KMS-11 (cell line): Measurements from ENCODE around the gene BHLHA15.

ENCODE experiments used
- H2AFZ ChIP-seq: fragments of 200-600 bp; sonication (generic); 2 replicates; pipeline ENCODE4 v1.6.1; 2016; ENCODE audit warnings: antibody characterized with exemption, mixed run types, low read depth
- H3K27ac ChIP-seq: fragments of 200-600 bp; sonication (generic); 2 replicates; pipeline ENCODE4 v1.6.1; 2016; ENCODE audit warnings: mild to moderate bottlenecking, mixed run types
- H3K27me3 ChIP-seq: fragments of 200-600 bp; sonication (generic); 2 replicates; pipeline ENCODE4 v1.6.1; 2017; ENCODE audit warnings: mild to moderate bottlenecking, low read depth, mixed run types, moderate library complexity; ENCODE audit not compliant: insufficient read depth
- H3K36me3 ChIP-seq: fragments of 200-600 bp; sonication (generic); 2 replicates; pipeline ENCODE4 v1.6.1; 2017; ENCODE audit warnings: mild to moderate bottlenecking, mixed run types; ENCODE audit not compliant: insufficient read depth
- H3K4me1 ChIP-seq: fragments of 200-600 bp; sonication (generic); 2 replicates; pipeline ENCODE4 v1.6.1; 2016; ENCODE audit warnings: mild to moderate bottlenecking, low read depth, mixed run types; ENCODE audit not compliant: poor library complexity, severe bottlenecking
- H3K4me2 ChIP-seq: fragments of 200-600 bp; sonication (generic); 2 replicates; pipeline ENCODE4 v1.7.0; 2016; ENCODE audit warnings: mild to moderate bottlenecking, mixed run types
- H3K4me3 ChIP-seq: fragments of 200-600 bp; sonication (generic); IDR thresholded peaks from 2 replicates; pipeline ENCODE4 v1.6.1; 2017; ENCODE audit warnings: low read depth, low read length, mixed read lengths; ENCODE audit not compliant: insufficient read depth
- H3K79me2 ChIP-seq: fragments of 200-600 bp; sonication (generic); 2 replicates; pipeline ENCODE4 v1.6.1; 2016; ENCODE audit warnings: low read depth, mixed run types; ENCODE audit not compliant: insufficient read depth
- H3K9ac ChIP-seq: fragments of 200-600 bp; sonication (generic); 2 replicates; pipeline ENCODE4 v1.6.1; 2016; ENCODE audit warnings: mild to moderate bottlenecking, mixed run types
- H4K20me1 ChIP-seq: fragments of 200-600 bp; sonication (generic); 2 replicates; pipeline ENCODE4 v1.6.1; 2016; ENCODE audit warnings: mild to moderate bottlenecking, mixed run types; ENCODE audit not compliant: insufficient read depth
- TF ChIP-seq, protein P1 (sequence below): fragments of 200-600 bp; sonication (generic); conservative IDR thresholded peaks from 2 replicates; pipeline ENCODE4 v1.6.1; 2017; ENCODE audit warnings: low read depth, mild to moderate bottlenecking, antibody characterized with exemption, low read length, moderate library complexity, mixed read lengths

Gene BHLHA15

DNA sequence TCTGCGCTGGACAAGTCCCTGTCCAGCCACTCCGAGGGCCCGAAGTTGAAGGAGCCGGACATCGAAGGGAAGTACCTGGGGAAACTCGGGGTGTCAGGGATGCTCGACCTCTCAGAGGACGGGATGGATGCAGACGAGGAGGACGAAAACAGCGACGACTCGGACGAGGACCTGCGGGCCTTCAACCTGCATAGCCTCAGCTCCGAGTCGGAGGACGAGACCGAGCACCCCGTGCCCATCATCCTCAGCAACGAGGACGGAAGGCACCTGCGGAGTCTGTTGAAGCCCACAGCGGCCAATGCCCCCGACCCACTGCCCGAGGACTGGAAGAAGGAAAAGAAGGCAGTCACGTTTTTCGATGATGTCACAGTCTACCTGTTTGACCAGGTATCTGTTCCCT lies 17.1 kb upstream of the BHLHA15 start:
- no peaks in the 10 kb centered on the region for H3K79me2 ChIP-seq
- H3K4me1 ChIP-seq, result no peaks in the 10 kb centered on the region
- peaks cover 11% of the 10 kb centered on the region; the same call in 1 of the 2 replicates for H3K36me3 ChIP-seq
- no peak overlapping the region for H2AFZ ChIP-seq
- no peaks in the 10 kb centered on the region for H3K27me3 ChIP-seq
- H3K27ac ChIP-seq, result no peak overlapping the region
- no peak overlapping the region for H3K4me3 ChIP-seq
- TF ChIP-seq, protein P1, sequence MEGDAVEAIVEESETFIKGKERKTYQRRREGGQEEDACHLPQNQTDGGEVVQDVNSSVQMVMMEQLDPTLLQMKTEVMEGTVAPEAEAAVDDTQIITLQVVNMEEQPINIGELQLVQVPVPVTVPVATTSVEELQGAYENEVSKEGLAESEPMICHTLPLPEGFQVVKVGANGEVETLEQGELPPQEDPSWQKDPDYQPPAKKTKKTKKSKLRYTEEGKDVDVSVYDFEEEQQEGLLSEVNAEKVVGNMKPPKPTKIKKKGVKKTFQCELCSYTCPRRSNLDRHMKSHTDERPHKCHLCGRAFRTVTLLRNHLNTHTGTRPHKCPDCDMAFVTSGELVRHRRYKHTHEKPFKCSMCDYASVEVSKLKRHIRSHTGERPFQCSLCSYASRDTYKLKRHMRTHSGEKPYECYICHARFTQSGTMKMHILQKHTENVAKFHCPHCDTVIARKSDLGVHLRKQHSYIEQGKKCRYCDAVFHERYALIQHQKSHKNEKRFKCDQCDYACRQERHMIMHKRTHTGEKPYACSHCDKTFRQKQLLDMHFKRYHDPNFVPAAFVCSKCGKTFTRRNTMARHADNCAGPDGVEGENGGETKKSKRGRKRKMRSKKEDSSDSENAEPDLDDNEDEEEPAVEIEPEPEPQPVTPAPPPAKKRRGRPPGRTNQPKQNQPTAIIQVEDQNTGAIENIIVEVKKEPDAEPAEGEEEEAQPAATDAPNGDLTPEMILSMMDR, result no peak
- no peak overlapping the region for H3K9ac ChIP-seq
- no peak overlapping the region for H3K4me2 ChIP-seq
- no peaks in the 10 kb centered on the region for H4K20me1 ChIP-seq

DNA sequence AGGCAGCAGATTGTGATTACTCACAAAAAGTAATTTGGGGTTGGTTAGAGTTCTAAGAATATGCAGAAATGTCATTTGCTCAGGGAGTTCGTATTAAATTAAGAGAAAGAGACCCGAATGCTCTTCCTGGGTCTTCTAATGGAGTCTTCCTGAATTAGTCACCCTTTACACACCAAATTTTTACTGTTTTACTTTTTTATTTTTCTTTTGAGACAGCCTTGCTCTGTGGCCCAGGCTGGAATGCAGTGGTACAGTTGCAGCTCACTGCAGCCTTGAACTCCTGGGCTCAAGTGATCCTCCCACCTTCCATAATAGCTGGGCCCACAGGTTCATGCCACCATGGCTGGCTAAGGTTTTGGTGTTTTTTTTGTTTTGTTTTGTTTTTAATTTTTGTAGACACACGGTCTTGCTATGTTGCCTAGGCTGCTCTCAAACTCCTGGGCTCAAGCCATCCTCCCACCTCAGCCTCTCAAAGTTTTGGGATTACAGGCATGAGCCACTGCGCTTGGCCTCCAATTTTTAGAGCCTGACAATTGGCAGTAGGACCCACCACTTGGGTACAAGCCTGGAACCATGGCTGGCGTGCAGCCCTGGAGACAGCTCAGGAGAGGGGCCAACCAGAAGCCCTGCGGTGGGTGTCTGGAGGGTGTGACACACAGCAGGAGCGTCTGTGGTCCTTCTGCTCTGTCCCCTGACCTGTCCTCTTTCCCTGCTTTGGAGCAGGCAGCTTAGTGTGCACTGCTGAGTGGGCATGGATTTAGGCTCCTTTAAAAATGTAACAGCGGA lies 16.4 kb upstream of the BHLHA15 start:
- H2AFZ ChIP-seq, result no peak overlapping the region
- peaks cover 3% of the 10 kb centered on the region for H3K4me1 ChIP-seq
- H3K27ac ChIP-seq, result no peak overlapping the region
- no peaks in the 10 kb centered on the region for H4K20me1 ChIP-seq
- TF ChIP-seq, protein P1, result no peak
- no peaks in the 10 kb centered on the region for H3K79me2 ChIP-seq
- peaks cover 11% of the 10 kb centered on the region; the same call in 1 of the 2 replicates for H3K36me3 ChIP-seq
- H3K9ac ChIP-seq, result no peak overlapping the region
- H3K4me2 ChIP-seq, result no peak overlapping the region
- no peak overlapping the region for H3K4me3 ChIP-seq
- no peaks in the 10 kb centered on the region for H3K27me3 ChIP-seq

DNA sequence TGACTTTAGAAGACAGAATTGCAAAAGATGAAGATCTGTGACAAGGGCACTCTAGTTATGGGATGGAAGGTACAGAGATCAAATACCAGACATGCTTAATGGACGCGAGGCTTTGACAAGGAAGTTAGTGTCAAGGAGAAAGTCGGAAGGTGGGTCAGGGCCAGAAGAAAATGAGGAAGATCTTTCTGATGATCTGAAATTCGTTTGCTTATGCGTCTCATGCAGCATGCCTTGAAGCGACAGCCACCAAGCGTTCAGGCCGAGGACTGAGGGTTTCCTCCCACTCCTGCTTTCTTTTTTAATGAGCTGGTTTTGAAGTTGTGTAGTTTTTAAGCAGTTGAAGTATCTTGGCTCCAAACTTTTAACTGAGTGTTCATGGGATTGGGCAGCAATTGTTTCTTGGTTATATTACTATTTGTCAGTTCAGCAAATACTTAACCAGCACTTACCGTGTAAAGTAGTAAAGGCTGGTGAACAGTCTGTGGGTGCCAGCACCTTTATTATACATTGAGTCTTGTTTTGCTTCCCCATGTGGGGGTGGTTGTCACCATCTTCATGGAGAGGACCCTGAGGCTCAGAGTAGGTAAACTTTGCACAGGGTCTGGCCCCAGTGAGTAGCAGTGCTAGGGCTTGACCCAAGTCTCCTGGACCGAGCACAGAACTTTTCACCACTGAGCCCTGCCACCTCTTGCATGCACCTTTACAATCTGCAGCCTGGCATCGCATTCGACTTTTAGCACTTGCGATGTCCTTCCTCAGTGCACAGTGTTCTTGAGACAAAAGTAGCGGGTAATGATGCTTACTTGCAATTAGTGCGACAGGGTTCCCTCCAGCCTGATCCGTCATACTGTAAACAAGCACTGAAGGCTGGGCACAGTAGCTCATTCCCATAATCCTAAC lies 14.3 kb upstream of the BHLHA15 start:
- TF ChIP-seq, protein P1, result no peak
- no peak overlapping the region for H3K27ac ChIP-seq
- no peaks in the 10 kb centered on the region for H4K20me1 ChIP-seq
- H3K36me3 ChIP-seq, result peaks cover 10% of the 10 kb centered on the region; the same call in 1 of the 2 replicates
- no peak overlapping the region for H3K9ac ChIP-seq
- no peaks in the 10 kb centered on the region for H3K27me3 ChIP-seq
- H3K4me3 ChIP-seq, result no peak overlapping the region
- peaks cover 24% of the 10 kb centered on the region for H3K4me1 ChIP-seq
- H2AFZ ChIP-seq, result no peak overlapping the region
- H3K79me2 ChIP-seq, result no peaks in the 10 kb centered on the region; the same call in 1 of the 2 replicates
- no peak overlapping the region for H3K4me2 ChIP-seq

DNA sequence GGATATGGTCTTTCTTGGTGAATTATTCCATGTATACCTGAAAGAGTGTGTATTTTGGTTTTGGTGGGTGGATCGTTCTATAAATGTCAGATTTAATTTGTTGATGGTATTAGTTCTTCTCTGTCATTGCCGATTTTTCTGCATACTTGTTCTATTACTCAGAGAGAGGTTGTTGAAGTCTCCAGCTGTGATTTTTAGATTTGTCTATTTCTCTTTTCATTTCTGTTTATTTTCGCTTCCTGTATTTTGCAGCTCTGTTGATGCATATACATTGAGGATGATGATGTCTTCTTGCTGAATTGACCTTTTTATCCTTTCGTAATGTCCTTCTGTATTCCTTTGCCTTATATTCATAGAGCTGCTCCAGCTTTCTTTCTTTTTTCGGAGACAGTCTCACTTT lies 12.1 kb upstream of the BHLHA15 start:
- Histone ChIP-seq H3K79me2 (peaks cover 7% of the 10 kb centered on the region), H2AFZ (no peak overlapping the region), H3K4me3 (no peak overlapping the region), H3K27me3 (no peaks in the 10 kb centered on the region), H3K4me1 (peaks cover 44% of the 10 kb centered on the region), H3K4me2 (no peak overlapping the region), H4K20me1 (no peaks in the 10 kb centered on the region), H3K9ac (no peak overlapping the region), H3K27ac (no peak overlapping the region), H3K36me3 (no peaks in the 10 kb centered on the region)
- TF ChIP-seq, protein P1, result no peak
